ENCODE data around the gene MRPL49. TPM values are rescaled to one million over a fixed set of nuclear protein-coding genes. Genes with fewer than 3 reads are reported as not detected.
A peak's percentile ranks its signal among the peaks of the same experiment; 100 is the strongest.

MRPL49 gene
- total RNA-seq (2014; rRNA removed; shearing (Covaris generic)), result 61.9 and 64.9 TPM in 2 replicates
- polyA plus RNA-seq (2016; fragmentation: Nextera tagmentation; extraction: Ambion mirVana), result 27.7 and 28.4 TPM in 2 replicates
- long read RNA-seq, transcript MRPL49-201 (4 exons, 2,019 nt), result major isoform, 51 of 59 reads
- long read RNA-seq, partial matches to known transcripts, result 0 of 59 reads
- long read RNA-seq, other reads (novel, unspliced or antisense), result 1 of 59 reads

DNA sequence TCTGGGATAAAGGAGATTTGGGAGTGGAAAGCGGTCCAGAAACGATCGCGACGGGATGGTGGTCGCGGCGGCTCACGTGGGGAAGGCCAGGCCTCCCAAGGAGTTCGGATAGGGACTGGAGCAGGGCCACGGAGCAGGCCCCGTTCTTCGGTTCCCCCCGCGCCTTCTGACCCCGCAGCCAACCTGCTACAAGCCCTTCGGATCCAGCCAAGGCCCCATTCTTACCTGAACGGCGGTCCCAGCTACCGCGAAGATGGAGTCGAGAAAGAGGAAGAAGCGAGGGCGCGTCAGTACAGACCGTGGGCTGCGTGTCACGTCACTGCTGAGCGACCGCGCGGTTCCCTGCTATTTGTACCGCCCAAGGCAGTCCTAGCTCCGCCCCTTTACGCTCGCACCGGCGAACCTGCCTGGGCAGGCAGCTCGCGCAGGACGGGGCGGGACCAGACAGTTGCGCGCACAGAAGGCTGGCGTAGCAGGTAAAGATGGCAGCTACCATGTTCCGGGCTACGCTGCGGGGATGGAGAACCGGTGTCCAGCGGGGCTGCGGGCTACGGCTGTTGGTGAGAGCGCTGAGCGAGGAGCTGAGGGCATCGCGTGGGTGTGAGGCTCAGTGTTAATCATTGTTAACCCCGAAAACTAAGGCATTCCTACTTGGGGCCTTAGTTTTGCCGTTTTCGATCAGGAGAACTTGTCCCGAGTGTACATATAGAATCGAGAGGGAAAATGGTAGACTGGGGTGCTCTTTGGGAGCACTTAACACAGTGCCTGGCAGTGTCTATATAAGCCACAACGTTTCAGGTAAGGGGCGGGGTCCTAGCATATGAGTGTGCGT is at the start of gene MRPL49, which contains the start of gene FAU:
Gene MRPL49 (plus strand): TSS at position 457 of the 832 bp plus-strand sequence. CDS start 26 bp downstream, at position 483.
Gene FAU (minus strand): TSS at position 270 of the 832 bp plus-strand sequence. CDS start 321 bp downstream, outside the sequence.
- Mint-ChIP-seq H3K4me1 (peaks cover 20% of the 10 kb centered on the region), H3K27ac (peak within 1 kb of the TSS; percentile 99), H3K36me3 (ENCODE audit: low read depth) (peaks cover 78% of the 10 kb centered on the region), H3K4me3 (peak within 1 kb of the TSS; percentile 100), H3K9me3 (no peaks in the 10 kb centered on the region; the same call in 2 of the 3 replicates), H3K27me3 (ENCODE audit: insufficient read depth, low read depth, poor library complexity) (peaks cover 24% of the 10 kb centered on the region)
- Histone ChIP-seq H4K20me1 (replicated peaks; ENCODE audit: insufficient read depth) (peaks cover 10% of the 10 kb centered on the region), H3K36me3 (ENCODE audit: insufficient read depth) (peaks cover 20% of the 10 kb centered on the region), H3K79me2 (replicated peaks; ENCODE audit: insufficient read depth) (peaks cover 43% of the 10 kb centered on the region), H3K9me2 (ENCODE audit: insufficient read depth) (no peaks in the 10 kb centered on the region), H3F3A (replicated peaks; ENCODE audit: low read depth) (peaks cover 38% of the 10 kb centered on the region), H3K4me2 (peak within 1 kb of the TSS; percentile 96), H3K4me3 (peak within 1 kb of the TSS; percentile 94), H3K27ac (ENCODE audit: low read depth) (peak within 1 kb of the TSS; percentile 90), H3K4me1 (ENCODE audit: insufficient read depth) (peaks cover 11% of the 10 kb centered on the region), H3K27me3 (ENCODE audit: insufficient read depth) (no peaks in the 10 kb centered on the region), H2AFZ (peak within 1 kb of the TSS; percentile 84)
- ATAC-seq (peak; percentile 84), DNase-seq (ENCODE audit: low spot score) (peak; percentile 99)
- TF ChIP-seq CREB1 (CRISPR knock-in tag; IDR thresholded peaks at IDR 0.05; ENCODE audit: low read depth), result peak; percentile 97
- TF ChIP-seq POLR2AphosphoS5 (IDR thresholded peaks at IDR 0.05; ENCODE audit: low read depth), result peak; percentile 99
- TF ChIP-seq, protein P1, sequence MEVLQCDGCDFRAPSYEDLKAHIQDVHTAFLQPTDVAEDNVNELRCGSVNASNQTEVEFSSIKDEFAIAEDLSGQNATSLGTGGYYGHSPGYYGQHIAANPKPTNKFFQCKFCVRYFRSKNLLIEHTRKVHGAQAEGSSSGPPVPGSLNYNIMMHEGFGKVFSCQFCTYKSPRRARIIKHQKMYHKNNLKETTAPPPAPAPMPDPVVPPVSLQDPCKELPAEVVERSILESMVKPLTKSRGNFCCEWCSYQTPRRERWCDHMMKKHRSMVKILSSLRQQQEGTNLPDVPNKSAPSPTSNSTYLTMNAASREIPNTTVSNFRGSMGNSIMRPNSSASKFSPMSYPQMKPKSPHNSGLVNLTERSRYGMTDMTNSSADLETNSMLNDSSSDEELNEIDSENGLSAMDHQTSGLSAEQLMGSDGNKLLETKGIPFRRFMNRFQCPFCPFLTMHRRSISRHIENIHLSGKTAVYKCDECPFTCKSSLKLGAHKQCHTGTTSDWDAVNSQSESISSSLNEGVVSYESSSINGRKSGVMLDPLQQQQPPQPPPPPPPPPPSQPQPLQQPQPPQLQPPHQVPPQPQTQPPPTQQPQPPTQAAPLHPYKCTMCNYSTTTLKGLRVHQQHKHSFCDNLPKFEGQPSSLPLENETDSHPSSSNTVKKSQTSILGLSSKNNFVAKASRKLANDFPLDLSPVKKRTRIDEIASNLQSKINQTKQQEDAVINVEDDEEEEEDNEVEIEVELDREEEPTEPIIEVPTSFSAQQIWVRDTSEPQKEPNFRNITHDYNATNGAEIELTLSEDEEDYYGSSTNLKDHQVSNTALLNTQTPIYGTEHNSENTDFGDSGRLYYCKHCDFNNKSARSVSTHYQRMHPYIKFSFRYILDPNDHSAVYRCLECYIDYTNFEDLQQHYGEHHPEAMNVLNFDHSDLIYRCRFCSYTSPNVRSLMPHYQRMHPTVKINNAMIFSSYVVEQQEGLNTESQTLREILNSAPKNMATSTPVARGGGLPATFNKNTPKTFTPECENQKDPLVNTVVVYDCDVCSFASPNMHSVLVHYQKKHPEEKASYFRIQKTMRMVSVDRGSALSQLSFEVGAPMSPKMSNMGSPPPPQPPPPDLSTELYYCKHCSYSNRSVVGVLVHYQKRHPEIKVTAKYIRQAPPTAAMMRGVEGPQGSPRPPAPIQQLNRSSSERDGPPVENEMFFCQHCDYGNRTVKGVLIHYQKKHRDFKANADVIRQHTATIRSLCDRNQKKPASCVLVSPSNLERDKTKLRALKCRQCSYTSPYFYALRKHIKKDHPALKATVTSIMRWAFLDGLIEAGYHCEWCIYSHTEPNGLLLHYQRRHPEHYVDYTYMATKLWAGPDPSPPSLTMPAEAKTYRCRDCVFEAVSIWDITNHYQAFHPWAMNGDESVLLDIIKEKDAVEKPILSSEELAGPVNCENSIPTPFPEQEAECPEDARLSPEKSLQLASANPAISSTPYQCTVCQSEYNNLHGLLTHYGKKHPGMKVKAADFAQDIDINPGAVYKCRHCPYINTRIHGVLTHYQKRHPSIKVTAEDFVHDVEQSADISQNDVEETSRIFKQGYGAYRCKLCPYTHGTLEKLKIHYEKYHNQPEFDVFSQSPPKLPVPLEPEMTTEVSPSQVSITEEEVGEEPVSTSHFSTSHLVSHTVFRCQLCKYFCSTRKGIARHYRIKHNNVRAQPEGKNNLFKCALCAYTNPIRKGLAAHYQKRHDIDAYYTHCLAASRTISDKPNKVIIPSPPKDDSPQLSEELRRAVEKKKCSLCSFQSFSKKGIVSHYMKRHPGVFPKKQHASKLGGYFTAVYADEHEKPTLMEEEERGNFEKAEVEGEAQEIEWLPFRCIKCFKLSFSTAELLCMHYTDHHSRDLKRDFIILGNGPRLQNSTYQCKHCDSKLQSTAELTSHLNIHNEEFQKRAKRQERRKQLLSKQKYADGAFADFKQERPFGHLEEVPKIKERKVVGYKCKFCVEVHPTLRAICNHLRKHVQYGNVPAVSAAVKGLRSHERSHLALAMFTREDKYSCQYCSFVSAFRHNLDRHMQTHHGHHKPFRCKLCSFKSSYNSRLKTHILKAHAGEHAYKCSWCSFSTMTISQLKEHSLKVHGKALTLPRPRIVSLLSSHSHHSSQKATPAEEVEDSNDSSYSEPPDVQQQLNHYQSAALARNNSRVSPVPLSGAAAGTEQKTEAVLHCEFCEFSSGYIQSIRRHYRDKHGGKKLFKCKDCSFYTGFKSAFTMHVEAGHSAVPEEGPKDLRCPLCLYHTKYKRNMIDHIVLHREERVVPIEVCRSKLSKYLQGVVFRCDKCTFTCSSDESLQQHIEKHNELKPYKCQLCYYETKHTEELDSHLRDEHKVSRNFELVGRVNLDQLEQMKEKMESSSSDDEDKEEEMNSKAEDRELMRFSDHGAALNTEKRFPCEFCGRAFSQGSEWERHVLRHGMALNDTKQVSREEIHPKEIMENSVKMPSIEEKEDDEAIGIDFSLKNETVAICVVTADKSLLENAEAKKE (CRISPR knock-in tag; IDR thresholded peaks at IDR 0.05), result no peak
- TF ChIP-seq, protein P2, sequence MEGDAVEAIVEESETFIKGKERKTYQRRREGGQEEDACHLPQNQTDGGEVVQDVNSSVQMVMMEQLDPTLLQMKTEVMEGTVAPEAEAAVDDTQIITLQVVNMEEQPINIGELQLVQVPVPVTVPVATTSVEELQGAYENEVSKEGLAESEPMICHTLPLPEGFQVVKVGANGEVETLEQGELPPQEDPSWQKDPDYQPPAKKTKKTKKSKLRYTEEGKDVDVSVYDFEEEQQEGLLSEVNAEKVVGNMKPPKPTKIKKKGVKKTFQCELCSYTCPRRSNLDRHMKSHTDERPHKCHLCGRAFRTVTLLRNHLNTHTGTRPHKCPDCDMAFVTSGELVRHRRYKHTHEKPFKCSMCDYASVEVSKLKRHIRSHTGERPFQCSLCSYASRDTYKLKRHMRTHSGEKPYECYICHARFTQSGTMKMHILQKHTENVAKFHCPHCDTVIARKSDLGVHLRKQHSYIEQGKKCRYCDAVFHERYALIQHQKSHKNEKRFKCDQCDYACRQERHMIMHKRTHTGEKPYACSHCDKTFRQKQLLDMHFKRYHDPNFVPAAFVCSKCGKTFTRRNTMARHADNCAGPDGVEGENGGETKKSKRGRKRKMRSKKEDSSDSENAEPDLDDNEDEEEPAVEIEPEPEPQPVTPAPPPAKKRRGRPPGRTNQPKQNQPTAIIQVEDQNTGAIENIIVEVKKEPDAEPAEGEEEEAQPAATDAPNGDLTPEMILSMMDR (conservative IDR thresholded peaks at IDR 0.05; ENCODE audit: low read depth in 2 of 2), result no peak
- TF ChIP-seq ZNF114 (CRISPR knock-in tag; IDR thresholded peaks at IDR 0.05), result no peak
- TF ChIP-seq ZNF331 (CRISPR knock-in tag; IDR thresholded peaks at IDR 0.05; ENCODE audit: low read depth), result no peak
- TF ChIP-seq, protein P3, sequence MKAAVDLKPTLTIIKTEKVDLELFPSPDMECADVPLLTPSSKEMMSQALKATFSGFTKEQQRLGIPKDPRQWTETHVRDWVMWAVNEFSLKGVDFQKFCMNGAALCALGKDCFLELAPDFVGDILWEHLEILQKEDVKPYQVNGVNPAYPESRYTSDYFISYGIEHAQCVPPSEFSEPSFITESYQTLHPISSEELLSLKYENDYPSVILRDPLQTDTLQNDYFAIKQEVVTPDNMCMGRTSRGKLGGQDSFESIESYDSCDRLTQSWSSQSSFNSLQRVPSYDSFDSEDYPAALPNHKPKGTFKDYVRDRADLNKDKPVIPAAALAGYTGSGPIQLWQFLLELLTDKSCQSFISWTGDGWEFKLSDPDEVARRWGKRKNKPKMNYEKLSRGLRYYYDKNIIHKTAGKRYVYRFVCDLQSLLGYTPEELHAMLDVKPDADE (IDR thresholded peaks at IDR 0.05), result peak; percentile 71
